Epithelial cell of proximal tubule (primary cell): ENCODE results near the gene AFF3. TPM values are rescaled to one million over a fixed set of nuclear protein-coding genes. Genes with fewer than 3 reads are reported as not detected.
A peak's percentile ranks its signal among the peaks of the same experiment; 100 is the strongest.

Experiments
- DNase-seq: peaks from one replicate; pipeline ENCODE4 v3.0.0-alpha.2; 2011; ENCODE audit warnings: low read depth
- H3K4me3 ChIP-seq: 2 replicates; pipeline ENCODE4 v1.5.1; 2011; ENCODE audit warnings: low read depth, mild to moderate bottlenecking, low read length
- CTCF ChIP-seq: conservative IDR thresholded peaks from 2 replicates; pipeline ENCODE4 v1.5.1; 2012; ENCODE audit warnings: low read depth, mild to moderate bottlenecking, low read length
- total RNA-seq: library from RNA; depleted of rRNA; stranded (reverse); fragments of >200 nt; gene quantifications from 2 replicates; pipeline ENCODE4 v1.2.3, GENCODE V29; 2015

AFF3 gene
- total RNA-seq, 1 donor from 2014 or later = 0.35 TPM

- no peak for DNase-seq
- no peak for TF ChIP-seq CTCF
These were observed 413.0 kb downstream of the AFF3 start for GRCh38 chr2:99729104-99730025.

GRCh38 chr2:99728166-99728565, 414.2 kb downstream of the AFF3 start:
- DNase-seq = no peak
- TF ChIP-seq CTCF = no peak
- no peak overlapping the region for H3K4me3 ChIP-seq

More at GRCh38 chr2:99729104-99730025, 413.0 kb downstream of the AFF3 start:
- H3K4me3 ChIP-seq = no peak overlapping the region

GRCh38 chr2:99727199-99727598, 415.2 kb downstream of the AFF3 start:
- no peak for TF ChIP-seq CTCF
- DNase-seq = no peak
- no peak overlapping the region for H3K4me3 ChIP-seq

- DNase-seq = no peak
These were observed 415.7 kb downstream of the AFF3 start for GRCh38 chr2:99726691-99727090.

GRCh38 chr2:99725820-99726219, 416.6 kb downstream of the AFF3 start:
- peak; percentile 40 for TF ChIP-seq CTCF
- H3K4me3 ChIP-seq = no peak overlapping the region
- no peak for DNase-seq

More at GRCh38 chr2:99726691-99727090, 415.7 kb downstream of the AFF3 start:
- no peak overlapping the region for H3K4me3 ChIP-seq
- TF ChIP-seq CTCF = no peak

GRCh38 chr2:99722476-99722875, 419.9 kb downstream of the AFF3 start:
- no peak for DNase-seq
- H3K4me3 ChIP-seq = no peak overlapping the region
- TF ChIP-seq CTCF = no peak
